ENCODE results near the gene SORBS1. TPM values are rescaled to one million over a fixed set of nuclear protein-coding genes. Genes with fewer than 3 reads are reported as not detected.
A peak's percentile ranks its signal among the peaks of the same experiment; 100 is the strongest.

The SORBS1 gene
- total RNA-seq, 6 experiments from 2014 or later, result 0.05 to 0.26 (median 0.18) TPM

- TF ChIP-seq CTCF (IDR thresholded peaks at IDR 0.05), result no peak
- H3K36me3 Mint-ChIP-seq (ENCODE audit: low read depth), result peaks cover 39% of the 10 kb centered on the region
- peak overlapping the region; percentile 83 for H3K27ac Mint-ChIP-seq
- peak overlapping the region; percentile 38; the same call in 1 of the 2 replicates for H3K4me3 Mint-ChIP-seq
- H3K4me1 Mint-ChIP-seq (ENCODE audit: low read depth), result peaks cover 57% of the 10 kb centered on the region
- DNase-seq, result no peak
- H3K9me3 Mint-ChIP-seq, result no peaks in the 10 kb centered on the region
- H3K27me3 Mint-ChIP-seq (ENCODE audit: insufficient read depth), result peaks cover 4% of the 10 kb centered on the region
These were observed 292.7 kb downstream of the SORBS1 start for GRCh38 chr10:95268438-95268837.

GRCh38 chr10:95267251-95267650, 293.9 kb downstream of the SORBS1 start:
- Mint-ChIP-seq H3K9me3 (no peaks in the 10 kb centered on the region), H3K36me3 (ENCODE audit: low read depth) (peaks cover 50% of the 10 kb centered on the region), H3K4me3 (no peak overlapping the region), H3K27me3 (ENCODE audit: insufficient read depth) (peaks cover 4% of the 10 kb centered on the region), H3K4me1 (ENCODE audit: low read depth) (peaks cover 61% of the 10 kb centered on the region), H3K27ac (peak overlapping the region; percentile 97; the same call in 1 of the 2 replicates)
- DNase-seq, result no peak
- TF ChIP-seq CTCF (IDR thresholded peaks at IDR 0.05), result no peak

GRCh38 chr10:95266674-95267095, 294.5 kb downstream of the SORBS1 start:
- H3K27me3 Mint-ChIP-seq (ENCODE audit: insufficient read depth), result peaks cover 4% of the 10 kb centered on the region
- H3K36me3 Mint-ChIP-seq (ENCODE audit: low read depth), result peaks cover 54% of the 10 kb centered on the region
- H3K4me3 Mint-ChIP-seq, result peak overlapping the region; percentile 29; the same call in 1 of the 2 replicates

GRCh38 chr10:95265572-95265971, 295.6 kb downstream of the SORBS1 start:
- Mint-ChIP-seq H3K9me3 (no peaks in the 10 kb centered on the region), H3K27ac (peak overlapping the region; percentile 38), H3K36me3 (ENCODE audit: low read depth) (peaks cover 59% of the 10 kb centered on the region), H3K4me1 (ENCODE audit: low read depth) (peaks cover 77% of the 10 kb centered on the region), H3K27me3 (ENCODE audit: insufficient read depth) (peaks cover 4% of the 10 kb centered on the region), H3K4me3 (no peak overlapping the region)
- TF ChIP-seq CTCF (IDR thresholded peaks at IDR 0.05), result no peak
- DNase-seq, result no peak

More at GRCh38 chr10:95266674-95267095, 294.5 kb downstream of the SORBS1 start:
- Mint-ChIP-seq H3K9me3 (no peaks in the 10 kb centered on the region), H3K27ac (peak overlapping the region; percentile 97), H3K4me1 (ENCODE audit: low read depth) (peaks cover 66% of the 10 kb centered on the region)
- TF ChIP-seq CTCF (IDR thresholded peaks at IDR 0.05), result no peak
- peak; percentile 94 for DNase-seq

GRCh38 chr10:95264227-95265051, 296.7 kb downstream of the SORBS1 start:
- no peak for TF ChIP-seq CTCF (IDR thresholded peaks at IDR 0.05)
- Mint-ChIP-seq H3K4me1 (ENCODE audit: low read depth) (peaks cover 83% of the 10 kb centered on the region), H3K27me3 (ENCODE audit: insufficient read depth) (peaks cover 4% of the 10 kb centered on the region), H3K36me3 (ENCODE audit: low read depth) (peaks cover 58% of the 10 kb centered on the region), H3K4me3 (no peak overlapping the region), H3K9me3 (no peaks in the 10 kb centered on the region), H3K27ac (peak overlapping the region; percentile 99)
- DNase-seq, result no peak

All from HFFc6 (cell line).